Natural killer cell (primary cell): Measurements from ENCODE around the gene FPR2. TPM values are rescaled to one million over a fixed set of nuclear protein-coding genes. Genes with fewer than 3 reads are reported as not detected.

Experiments
- ATAC-seq, 3 donors: fragments of 150-1000 bp in 2 of 3; fragments of 200-7000 bp in 1 of 3; cut with Tn5 transposase; 1 replicate in 1 of 3; 2 replicates in 2 of 3; pipeline ENCODE4 v1.10.0; 2021; ENCODE audit warnings: mild to moderate bottlenecking in 2 of 3, moderate library complexity in 2 of 3
- DNase-seq, 2 donors: peaks; one replicate each; pipeline versions ENCODE4 v3.0.0 to v3.0.0-alpha.2; 2013 to 2021; ENCODE audit warnings: mixed read lengths in 1 of 2
- H3K27ac ChIP-seq: one replicate; pipeline ENCODE4 v1.5.1; 2013; ENCODE audit warnings: mild to moderate bottlenecking, low read length
- H3K27me3 ChIP-seq: one replicate; pipeline ENCODE4 v1.6.1; 2013; ENCODE audit warnings: low read length; ENCODE audit not compliant: control insufficient read depth, insufficient read depth
- H3K36me3 ChIP-seq: one replicate; pipeline ENCODE4 v1.6.1; 2013; ENCODE audit warnings: low read length; ENCODE audit not compliant: control insufficient read depth, insufficient read depth
- H3K4me1 ChIP-seq: one replicate; pipeline ENCODE4 v1.6.1; 2013; ENCODE audit warnings: low read length; ENCODE audit not compliant: control insufficient read depth, insufficient read depth
- H3K4me3 ChIP-seq: one replicate; pipeline ENCODE4 v1.5.1; 2013; ENCODE audit warnings: low read length
- H3K9me3 ChIP-seq: one replicate; pipeline ENCODE4 v1.6.1; 2013; ENCODE audit warnings: low read length; ENCODE audit not compliant: control insufficient read depth, insufficient read depth
- H3K27ac Mint-ChIP-seq, 2 donors: one replicate each; pipeline ENCODE4 v1.8.0; 2022; ENCODE audit warnings: mild to moderate bottlenecking in 2 of 2, mixed read lengths in 2 of 2, moderate library complexity in 1 of 2
- H3K27me3 Mint-ChIP-seq, 2 donors: one replicate each; pipeline ENCODE4 v1.8.0; 2022; ENCODE audit warnings: low read depth in 2 of 2, mixed read lengths in 2 of 2
- H3K36me3 Mint-ChIP-seq: one replicate; pipeline ENCODE4 v1.8.0; 2022; ENCODE audit warnings: mixed read lengths
- H3K4me1 Mint-ChIP-seq, 2 donors: one replicate each; pipeline ENCODE4 v1.8.0; 2022; ENCODE audit warnings: mixed read lengths in 2 of 2
- H3K4me3 Mint-ChIP-seq: one replicate; pipeline ENCODE4 v1.8.0; 2022; ENCODE audit warnings: mild to moderate bottlenecking, moderate library complexity, mixed read lengths
- H3K9me3 Mint-ChIP-seq, 2 donors: one replicate each; pipeline ENCODE4 v1.8.0; 2022; ENCODE audit warnings: mixed read lengths in 2 of 2
- WGBS: methylation state at CpG from one replicate; pipeline ENCODE4 v1.1.7; 2013; ENCODE audit warnings: missing lambda C conversion rate; ENCODE audit not compliant: insufficient coverage; 5-methylcytosine and 5-hydroxymethylcytosine counted together
- intact Hi-C: fragments of 100-400 bp; cut with micrococcal nuclease; formaldehyde crosslinking; loops from one replicate; pipeline ENCODE4 v1.14.2; 2022
- total RNA-seq, 4 donors: library from RNA; stranded (reverse); fragments of 120-200 nt in 1 of 4; gene quantifications; one replicate each; pipeline versions ENCODE4 v1.2.3 to v1.2.4, GENCODE V29; 2013 to 2022
- TF ChIP-seq, protein P1 (sequence below): fragments of 200-600 bp; IDR thresholded peaks from one replicate; pipeline ENCODE4 v1.8.0; 2022; ENCODE audit warnings: antibody characterized with exemption

Gene FPR2, protein sequence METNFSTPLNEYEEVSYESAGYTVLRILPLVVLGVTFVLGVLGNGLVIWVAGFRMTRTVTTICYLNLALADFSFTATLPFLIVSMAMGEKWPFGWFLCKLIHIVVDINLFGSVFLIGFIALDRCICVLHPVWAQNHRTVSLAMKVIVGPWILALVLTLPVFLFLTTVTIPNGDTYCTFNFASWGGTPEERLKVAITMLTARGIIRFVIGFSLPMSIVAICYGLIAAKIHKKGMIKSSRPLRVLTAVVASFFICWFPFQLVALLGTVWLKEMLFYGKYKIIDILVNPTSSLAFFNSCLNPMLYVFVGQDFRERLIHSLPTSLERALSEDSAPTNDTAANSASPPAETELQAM
- total RNA-seq = 1 to 10 TPM in 1 of 3 donors, under 1 TPM in 2; 0.28 to 2.1 (median 0.59) TPM
- 0.61 TPM for total RNA-seq (2013)

GRCh38 chr19:51760697-51761356 is at the start of gene FPR2:
TSS of gene FPR2 (plus strand) at chr19:51761180. CDS start at chr19:51768659, 7,479 bp downstream.
- H3K9me3 Mint-ChIP-seq = peaks cover 0 to 2% of the 10 kb centered on the region in 2 donors
- Histone ChIP-seq H3K4me3 (no peak within 1 kb of the TSS), H3K4me1 (no peaks in the 10 kb centered on the region), H3K36me3 (no peaks in the 10 kb centered on the region), H3K27me3 (no peaks in the 10 kb centered on the region), H3K27ac (no peak within 1 kb of the TSS), H3K9me3 (no peaks in the 10 kb centered on the region)
- 67% methylated on average over 8 of the region's 8 CpGs for WGBS
- intact Hi-C loops = no loop called here
- TF ChIP-seq, protein P1, sequence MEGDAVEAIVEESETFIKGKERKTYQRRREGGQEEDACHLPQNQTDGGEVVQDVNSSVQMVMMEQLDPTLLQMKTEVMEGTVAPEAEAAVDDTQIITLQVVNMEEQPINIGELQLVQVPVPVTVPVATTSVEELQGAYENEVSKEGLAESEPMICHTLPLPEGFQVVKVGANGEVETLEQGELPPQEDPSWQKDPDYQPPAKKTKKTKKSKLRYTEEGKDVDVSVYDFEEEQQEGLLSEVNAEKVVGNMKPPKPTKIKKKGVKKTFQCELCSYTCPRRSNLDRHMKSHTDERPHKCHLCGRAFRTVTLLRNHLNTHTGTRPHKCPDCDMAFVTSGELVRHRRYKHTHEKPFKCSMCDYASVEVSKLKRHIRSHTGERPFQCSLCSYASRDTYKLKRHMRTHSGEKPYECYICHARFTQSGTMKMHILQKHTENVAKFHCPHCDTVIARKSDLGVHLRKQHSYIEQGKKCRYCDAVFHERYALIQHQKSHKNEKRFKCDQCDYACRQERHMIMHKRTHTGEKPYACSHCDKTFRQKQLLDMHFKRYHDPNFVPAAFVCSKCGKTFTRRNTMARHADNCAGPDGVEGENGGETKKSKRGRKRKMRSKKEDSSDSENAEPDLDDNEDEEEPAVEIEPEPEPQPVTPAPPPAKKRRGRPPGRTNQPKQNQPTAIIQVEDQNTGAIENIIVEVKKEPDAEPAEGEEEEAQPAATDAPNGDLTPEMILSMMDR = no peak
- DNase-seq = no peak
- no peak for ATAC-seq
- H3K4me1 Mint-ChIP-seq = peaks cover 0 to 5% of the 10 kb centered on the region in 2 donors
- H3K27me3 Mint-ChIP-seq = peaks cover 13 to 17% of the 10 kb centered on the region in 2 donors
- no peak within 1 kb of the TSS for H3K4me3 Mint-ChIP-seq
- H3K27ac Mint-ChIP-seq = no peak within 1 kb of the TSS
- no peaks in the 10 kb centered on the region for H3K36me3 Mint-ChIP-seq

DNA sequence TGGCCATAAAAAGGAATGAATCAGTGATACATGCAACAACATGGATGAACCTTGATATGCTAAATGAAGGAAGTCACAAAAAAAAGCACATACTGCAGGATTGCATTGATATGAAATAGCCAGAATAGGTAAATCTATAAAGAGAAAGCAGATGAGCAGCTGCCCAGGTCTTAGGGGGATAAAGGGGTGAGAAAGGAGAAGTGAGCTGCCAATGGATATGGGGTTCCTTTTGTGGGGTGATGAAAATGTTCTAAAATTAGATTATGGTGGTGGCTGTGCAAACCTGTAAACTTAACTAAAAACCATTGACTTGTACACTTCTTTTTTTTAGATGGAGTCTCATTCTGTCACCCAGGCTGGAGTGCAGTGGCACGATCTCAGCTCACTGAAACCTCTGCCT is 49.3 kb upstream of the FPR2 start:
- Histone ChIP-seq H3K4me1 (no peaks in the 10 kb centered on the region), H3K36me3 (no peaks in the 10 kb centered on the region), H3K27me3 (no peaks in the 10 kb centered on the region), H3K9me3 (no peaks in the 10 kb centered on the region), H3K4me3 (no peak overlapping the region), H3K27ac (no peak overlapping the region)
- no peaks in the 10 kb centered on the region for H3K36me3 Mint-ChIP-seq
- H3K27ac Mint-ChIP-seq = no peak overlapping the region
- ATAC-seq (no peak), DNase-seq (no peak)
- intact Hi-C loops = no loop called here
- H3K27me3 Mint-ChIP-seq = peaks cover 12 to 29% of the 10 kb centered on the region in 2 donors
- TF ChIP-seq, protein P1 = no peak
- H3K4me3 Mint-ChIP-seq = no peak overlapping the region
- WGBS = 63% methylated on average over 1 of the region's 1 CpG
- H3K4me1 Mint-ChIP-seq = peaks cover under 1% of the 10 kb centered on the region in 2 donors
- peaks cover 0 to 6% of the 10 kb centered on the region in 2 donors for H3K9me3 Mint-ChIP-seq

GRCh38 chr19:51712461-51713081 is 48.4 kb upstream of the FPR2 start:
- no peak overlapping the region for H3K4me3 ChIP-seq
- Mint-ChIP-seq H3K4me3 (no peak overlapping the region), H3K36me3 (no peaks in the 10 kb centered on the region), H3K9me3 (peaks cover 0 to 6% of the 10 kb centered on the region in 2 donors), H3K4me1 (no peaks in the 10 kb centered on the region), H3K27me3 (peaks cover 12 to 29% of the 10 kb centered on the region in 2 donors), H3K27ac (no peak overlapping the region)
- intact Hi-C loops = no loop called here
- DNase-seq (peak in 1 of 2 donors; percentile 27), ATAC-seq (no peak)
- TF ChIP-seq, protein P1 = no peak
- no peaks in the 10 kb centered on the region for H3K9me3 ChIP-seq
- WGBS = 72% methylated on average over 7 of the region's 9 CpGs
- no peaks in the 10 kb centered on the region for H3K36me3 ChIP-seq
- H3K4me1 ChIP-seq = no peaks in the 10 kb centered on the region
- H3K27me3 ChIP-seq = no peaks in the 10 kb centered on the region
- H3K27ac ChIP-seq = no peak overlapping the region
